MCF 10A (cell line): Measurements from ENCODE around the gene HTT-AS. TPM values are rescaled to one million over a fixed set of nuclear protein-coding genes. Genes with fewer than 3 reads are reported as not detected.

Experiments used
- BruUV-seq: library from RNA; stranded (reverse); fragments of 400-500 nt; replicated peaks from 2 replicates; lab custom pipeline; 2021; lab: Mats Ljungman, UMichigan
- CTCF ChIA-PET: fragments of 300-600 bp; sonication (Branson Sonifier 250); formaldehyde crosslinking; extraction: SDS; loops from one replicate; lab custom pipeline; 2021; ENCODE audit warnings: antibody characterized with exemption, inconsistent platforms; lab: Yijun Ruan, JAX
- POLR2A ChIA-PET: fragments of 300-600, 350-650 bp; sonication (Branson Sonifier 250); formaldehyde crosslinking; extraction: SDS; loops from one replicate; lab custom pipeline; 2020; ENCODE audit warnings: antibody characterized with exemption, inconsistent platforms; lab: Yijun Ruan, JAX
- DNase-seq: peaks from one replicate; pipeline ENCODE4 v3.0.0-alpha.2; 2018; ENCODE audit not compliant: unreplicated experiment
- H3K27ac Mint-ChIP-seq: one replicate; pipeline ENCODE4 v1.8.0; 2022; ENCODE audit warnings: mild to moderate bottlenecking, low read depth, mixed read lengths; ENCODE audit not compliant: unreplicated experiment
- H3K27me3 Mint-ChIP-seq: one replicate; pipeline ENCODE4 v1.8.0; 2022; ENCODE audit warnings: mixed read lengths; ENCODE audit not compliant: insufficient read depth, unreplicated experiment
- H3K36me3 Mint-ChIP-seq: one replicate; pipeline ENCODE4 v1.8.0; 2022; ENCODE audit warnings: mild to moderate bottlenecking, moderate library complexity, mixed read lengths; ENCODE audit not compliant: insufficient read depth, unreplicated experiment
- H3K4me1 Mint-ChIP-seq: one replicate; pipeline ENCODE4 v1.8.0; 2022; ENCODE audit warnings: mixed read lengths; ENCODE audit not compliant: insufficient read depth, unreplicated experiment
- H3K4me3 Mint-ChIP-seq: one replicate; pipeline ENCODE4 v1.8.0; 2022; ENCODE audit warnings: mild to moderate bottlenecking, moderate library complexity, mixed read lengths; ENCODE audit not compliant: unreplicated experiment
- H3K9me3 Mint-ChIP-seq: one replicate; pipeline ENCODE4 v1.8.0; 2022; ENCODE audit warnings: mixed read lengths; ENCODE audit not compliant: unreplicated experiment
- intact Hi-C: fragments of 100-400 bp; cut with micrococcal nuclease; formaldehyde crosslinking; loops from 2 replicates; pipeline ENCODE4 v1.14.1; 2022
- total RNA-seq: library from RNA; stranded (reverse); gene quantifications from 2 replicates; pipeline ENCODE4 v1.2.3, GENCODE V29; 2022
- TF ChIP-seq, protein P1 (sequence below): fragments of 200-600 bp; IDR thresholded peaks from one replicate; pipeline ENCODE4 v1.8.0; 2022; ENCODE audit warnings: antibody characterized with exemption, mild to moderate bottlenecking; ENCODE audit not compliant: unreplicated experiment

Gene HTT-AS
- total RNA-seq, 1 experiment from 2014 or later: not detected

- Mint-ChIP-seq H3K9me3 (no peaks in the 10 kb centered on the region), H3K4me3 (no peak overlapping the region), H3K36me3 (peaks cover 7% of the 10 kb centered on the region), H3K27ac (no peak overlapping the region), H3K4me1 (peaks cover 6% of the 10 kb centered on the region), H3K27me3 (no peaks in the 10 kb centered on the region)
- ChIA-PET POLR2A (interaction anchor here (1.4 kb wide), 1 partner anchor 10 kb away, joined by 4 read pairs; no protein-coding TSS in a partner anchor), CTCF (interaction anchor here (0.6 to 1.2 kb wide), 3 partner anchors 51 to 1948 kb away, joined by 3 to 6 read pairs (median 3); no protein-coding TSS in a partner anchor)
- BruUV-seq: no TSS peak
- TF ChIP-seq, protein P1, sequence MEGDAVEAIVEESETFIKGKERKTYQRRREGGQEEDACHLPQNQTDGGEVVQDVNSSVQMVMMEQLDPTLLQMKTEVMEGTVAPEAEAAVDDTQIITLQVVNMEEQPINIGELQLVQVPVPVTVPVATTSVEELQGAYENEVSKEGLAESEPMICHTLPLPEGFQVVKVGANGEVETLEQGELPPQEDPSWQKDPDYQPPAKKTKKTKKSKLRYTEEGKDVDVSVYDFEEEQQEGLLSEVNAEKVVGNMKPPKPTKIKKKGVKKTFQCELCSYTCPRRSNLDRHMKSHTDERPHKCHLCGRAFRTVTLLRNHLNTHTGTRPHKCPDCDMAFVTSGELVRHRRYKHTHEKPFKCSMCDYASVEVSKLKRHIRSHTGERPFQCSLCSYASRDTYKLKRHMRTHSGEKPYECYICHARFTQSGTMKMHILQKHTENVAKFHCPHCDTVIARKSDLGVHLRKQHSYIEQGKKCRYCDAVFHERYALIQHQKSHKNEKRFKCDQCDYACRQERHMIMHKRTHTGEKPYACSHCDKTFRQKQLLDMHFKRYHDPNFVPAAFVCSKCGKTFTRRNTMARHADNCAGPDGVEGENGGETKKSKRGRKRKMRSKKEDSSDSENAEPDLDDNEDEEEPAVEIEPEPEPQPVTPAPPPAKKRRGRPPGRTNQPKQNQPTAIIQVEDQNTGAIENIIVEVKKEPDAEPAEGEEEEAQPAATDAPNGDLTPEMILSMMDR: no peak
- no peak for DNase-seq
- intact Hi-C loops: no loop called here
Observed at GRCh38 chr4:3070709-3071500, 3.4 kb downstream of the HTT-AS start.

DNA sequence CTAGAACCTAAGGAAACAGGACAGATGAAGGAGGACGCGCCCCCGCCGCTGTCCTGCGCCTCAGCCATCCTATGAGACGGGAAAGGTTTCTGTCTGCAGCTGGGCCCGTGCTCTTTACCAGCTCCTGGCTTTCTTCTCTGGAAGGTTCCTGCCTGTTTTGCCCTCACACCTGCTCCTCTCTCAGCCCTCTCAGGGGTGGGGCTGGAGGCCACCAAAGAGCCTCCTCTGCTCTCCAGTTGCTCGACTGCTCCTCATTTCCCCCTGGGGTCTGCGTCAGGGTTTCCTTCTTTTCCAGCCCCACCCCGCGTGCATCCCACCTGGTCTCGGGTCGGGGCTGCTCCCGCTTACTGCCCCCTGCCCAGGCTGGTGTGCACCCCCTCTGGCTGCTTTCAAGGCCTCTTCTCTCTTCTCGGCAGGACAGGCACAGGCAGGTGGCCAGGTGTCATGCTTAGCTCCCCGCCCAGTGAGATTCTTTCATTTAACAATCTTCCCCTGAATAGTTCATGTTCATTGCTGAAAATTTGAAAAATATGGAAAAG lies 4.6 kb downstream of the HTT-AS start:
- no peaks in the 10 kb centered on the region for H3K4me1 Mint-ChIP-seq
- TF ChIP-seq, protein P1: no peak
- BruUV-seq: no TSS peak
- no peaks in the 10 kb centered on the region for H3K27me3 Mint-ChIP-seq
- intact Hi-C loops: no loop called here
- H3K36me3 Mint-ChIP-seq: peaks cover 7% of the 10 kb centered on the region
- POLR2A ChIA-PET: no interaction called here
- no peaks in the 10 kb centered on the region for H3K9me3 Mint-ChIP-seq
- CTCF ChIA-PET: no interaction called here
- DNase-seq: no peak
- H3K4me3 Mint-ChIP-seq: no peak overlapping the region
- no peak overlapping the region for H3K27ac Mint-ChIP-seq

DNA sequence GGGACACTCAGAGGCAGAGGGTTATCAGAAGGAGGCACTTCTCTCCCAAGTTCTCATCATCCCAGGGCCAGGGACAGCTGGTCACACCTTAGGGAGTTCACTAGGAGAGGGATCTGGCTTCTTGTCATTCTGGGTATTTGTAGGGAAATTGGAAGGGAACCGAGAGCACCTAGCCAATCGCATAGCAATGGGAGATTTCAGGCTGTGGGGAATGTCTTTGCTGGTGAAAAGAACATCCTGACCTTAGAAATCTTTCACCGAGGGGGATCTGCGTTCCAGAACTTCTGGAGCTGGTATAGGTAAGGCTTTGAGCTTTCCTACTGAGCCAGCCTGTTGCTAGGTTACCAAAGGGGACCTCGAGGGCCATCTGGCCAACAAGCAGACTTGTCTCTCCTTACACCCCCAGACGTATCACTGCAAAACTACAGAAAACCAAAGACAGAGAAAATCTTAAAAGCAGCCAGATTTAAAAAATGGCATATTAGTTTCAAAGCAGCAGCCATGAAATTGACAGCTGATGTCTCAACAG lies 6.8 kb downstream of the HTT-AS start:
- DNase-seq: no peak
- Mint-ChIP-seq H3K4me1 (peaks cover 4% of the 10 kb centered on the region), H3K27me3 (peaks cover 9% of the 10 kb centered on the region), H3K27ac (no peak overlapping the region), H3K36me3 (peaks cover 7% of the 10 kb centered on the region), H3K9me3 (no peaks in the 10 kb centered on the region), H3K4me3 (no peak overlapping the region)
- TF ChIP-seq, protein P1: no peak
- intact Hi-C loops: no loop called here
- ChIA-PET CTCF (interaction anchor here (0.5 to 0.8 kb wide), 4 partner anchors 15 to 813 kb away, joined by 3 read pairs; no protein-coding TSS in a partner anchor), POLR2A (interaction anchor here (0.6 kb wide), 2 partner anchors 18 to 58 kb away, joined by 3 read pairs; no protein-coding TSS in a partner anchor)
- BruUV-seq: no TSS peak

DNA sequence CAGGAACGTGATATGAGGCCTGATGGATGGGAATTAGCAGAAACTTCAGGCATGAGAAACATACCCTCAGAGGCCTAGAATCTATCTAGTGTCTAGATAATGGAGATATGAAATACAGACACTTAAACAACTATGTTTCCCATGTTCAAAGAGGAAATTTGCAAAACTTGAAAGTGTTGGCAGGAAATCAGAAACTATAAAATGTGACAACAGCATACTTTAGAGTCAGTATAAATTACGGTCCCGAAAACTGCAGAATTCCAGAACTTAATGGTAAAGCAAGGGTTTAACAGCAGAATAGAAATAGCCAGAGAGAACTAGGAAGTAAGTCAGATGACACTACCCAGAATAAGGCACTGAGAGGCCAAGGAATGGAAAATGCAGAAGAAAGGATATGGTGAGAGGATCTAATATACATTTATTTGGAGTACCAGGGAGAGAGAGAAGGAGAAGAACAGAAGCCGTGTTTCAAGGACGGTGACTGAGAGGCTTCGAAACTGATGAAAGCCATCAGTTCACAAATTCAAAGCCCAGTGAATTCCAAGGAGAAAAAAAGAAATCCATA lies 7.4 kb downstream of the HTT-AS start:
- Mint-ChIP-seq H3K36me3 (peaks cover 7% of the 10 kb centered on the region), H3K27ac (no peak overlapping the region), H3K27me3 (peaks cover 13% of the 10 kb centered on the region), H3K4me3 (no peak overlapping the region), H3K4me1 (peaks cover 6% of the 10 kb centered on the region), H3K9me3 (no peaks in the 10 kb centered on the region)
- POLR2A ChIA-PET: no interaction called here
- CTCF ChIA-PET: interaction anchor here (0.5 to 0.6 kb wide), 3 partner anchors 13 to 814 kb away, joined by 3 to 4 read pairs (median 3); no protein-coding TSS in a partner anchor
- no peak for DNase-seq
- intact Hi-C loops: no loop called here
- TF ChIP-seq, protein P1: no peak
- no TSS peak for BruUV-seq
